HepG2 (cell line): Measurements from ENCODE around the gene ARAP1. TPM values are rescaled to one million over a fixed set of nuclear protein-coding genes. Genes with fewer than 3 reads are reported as not detected.
A peak's percentile ranks its signal among the peaks of the same experiment; 100 is the strongest.

Experiments used
- ARID5B ChIP-seq: IDR thresholded peaks from 2 replicates; pipeline ENCODE4 v1.4.0; 2020; ENCODE audit warnings: mild to moderate bottlenecking, missing genetic modification reagents
- ATAD3A ChIP-seq: sonication (generic); formaldehyde crosslinking; IDR thresholded peaks from 2 replicates; pipeline ENCODE4 v1.4.0; 2020; ENCODE audit warnings: missing genetic modification reagents
- CC2D1A ChIP-seq: sonication (generic); formaldehyde crosslinking; IDR thresholded peaks from 2 replicates; pipeline ENCODE4 v1.8.1; 2023; ENCODE audit warnings: mild to moderate bottlenecking, missing genetic modification reagents
- FOXC1 ChIP-seq: sonication (generic); formaldehyde crosslinking; IDR thresholded peaks from 2 replicates; pipeline ENCODE4 v1.8.0; 2022; ENCODE audit warnings: mild to moderate bottlenecking, missing genetic modification reagents, borderline replicate concordance
- GPBP1L1 ChIP-seq: sonication (generic); formaldehyde crosslinking; IDR thresholded peaks from 2 replicates; pipeline ENCODE4 v1.5.0; 2020; ENCODE audit warnings: mild to moderate bottlenecking, missing genetic modification reagents
- NR2F2 ChIP-seq: IDR thresholded peaks from 2 replicates; pipeline ENCODE4 v1.6.1; 2012; ENCODE audit warnings: low read depth, inconsistent platforms, borderline replicate concordance
- TBP ChIP-seq: sonication (generic); formaldehyde crosslinking; IDR thresholded peaks from 2 replicates; pipeline ENCODE4 v1.5.0; 2020; ENCODE audit warnings: missing genetic modification reagents
- ZBTB20 ChIP-seq: sonication (generic); formaldehyde crosslinking; IDR thresholded peaks from 2 replicates; pipeline ENCODE4 v1.8.1; 2023; ENCODE audit warnings: missing genetic modification reagents, low read depth, mild to moderate bottlenecking, borderline replicate concordance
- ZBTB33 ChIP-seq: sonication (generic); formaldehyde crosslinking; IDR thresholded peaks from 2 replicates; pipeline ENCODE4 v1.4.0; 2020; ENCODE audit warnings: missing genetic modification reagents
- ZNF3 ChIP-seq: IDR thresholded peaks from 2 replicates; pipeline ENCODE4 v1.7.0; 2017; ENCODE audit warnings: inconsistent platforms
- ZNF331 ChIP-seq: sonication (generic); formaldehyde crosslinking; IDR thresholded peaks from 2 replicates; pipeline ENCODE4 v1.4.0; 2020; ENCODE audit warnings: missing genetic modification reagents
- ZNF362 ChIP-seq: sonication (generic); formaldehyde crosslinking; IDR thresholded peaks from 2 replicates; pipeline ENCODE4 v1.4.0; 2020; ENCODE audit warnings: missing genetic modification reagents, mild to moderate bottlenecking, borderline replicate concordance
- ZNF589 ChIP-seq: sonication (generic); formaldehyde crosslinking; conservative IDR thresholded peaks from 2 replicates; pipeline ENCODE4 v1.8.0; 2022; ENCODE audit warnings: mild to moderate bottlenecking, moderate library complexity, missing genetic modification reagents
- polyA plus RNA-seq, 8 experiments: library from polyadenylated mRNA; depleted of rRNA in 3 of 8; stranded (reverse) in 7 of 8; unstranded in 1 of 8; fragments of >200 nt; fragmentation: Illumina TruSeq in 4 of 8; extraction: Trizol in 4 of 8; gene quantifications; 2 replicates each; pipeline versions ENCODE4 v1.2.1 to v1.2.3, GENCODE V29; 2011 to 2016; ENCODE audit warnings: low read depth in 4 of 8, missing spikeins in 1 of 8, mixed read lengths in 1 of 8; ENCODE audit not compliant: insufficient read depth in 1 of 8
- total RNA-seq, 5 experiments: library from RNA; depleted of rRNA; stranded (reverse); fragments of >200 nt; fragmentation: Illumina TruSeq; extraction: Trizol; gene quantifications; 2 replicates each; pipeline ENCODE4 v1.2.3, GENCODE V29; 2016; ENCODE audit warnings: low read depth in 1 of 5
- TF ChIP-seq, protein P1 (sequence below): sonication (generic); formaldehyde crosslinking; IDR thresholded peaks from 2 replicates; pipeline ENCODE4 v1.8.0; 2022; ENCODE audit warnings: low read depth, missing genetic modification reagents

The ARAP1 gene
- total and polyA plus RNA-seq, 2 of the 13 experiments (the other 11 are each of a cell fraction or from before 2014, with no cell fraction given) = 43.2 to 55.5 TPM

GRCh38 chr11:72793425-72794367, 41.5 kb upstream of the ARAP1 start, which contains the start of gene STARD10 (continued):
- TF ChIP-seq ZNF589 (CRISPR knock-in tag) = no peak
- TF ChIP-seq GPBP1L1 (CRISPR knock-in tag) = no peak
- TF ChIP-seq FOXC1 = no peak
- TF ChIP-seq ATAD3A (CRISPR knock-in tag) = no peak
- no peak; the same call in 1 of the 2 replicates for TF ChIP-seq ARID5B (CRISPR knock-in tag)
- no peak for TF ChIP-seq ZNF3 (CRISPR knock-in tag)
- TF ChIP-seq ZBTB33 (CRISPR knock-in tag) = no peak
- no peak; the same call in 1 of the 2 replicates for TF ChIP-seq ZNF362
- no peak for TF ChIP-seq ZBTB20
- TF ChIP-seq ZNF331 = 0 out of 2 replicates have a peak, but pooled peaks have one; percentile 9
- no peak for TF ChIP-seq CC2D1A (CRISPR knock-in tag)
- no peak; the same call in 1 of the 2 replicates for TF ChIP-seq NR2F2
- TF ChIP-seq TBP (CRISPR knock-in tag) = no peak
- TF ChIP-seq, protein P1, sequence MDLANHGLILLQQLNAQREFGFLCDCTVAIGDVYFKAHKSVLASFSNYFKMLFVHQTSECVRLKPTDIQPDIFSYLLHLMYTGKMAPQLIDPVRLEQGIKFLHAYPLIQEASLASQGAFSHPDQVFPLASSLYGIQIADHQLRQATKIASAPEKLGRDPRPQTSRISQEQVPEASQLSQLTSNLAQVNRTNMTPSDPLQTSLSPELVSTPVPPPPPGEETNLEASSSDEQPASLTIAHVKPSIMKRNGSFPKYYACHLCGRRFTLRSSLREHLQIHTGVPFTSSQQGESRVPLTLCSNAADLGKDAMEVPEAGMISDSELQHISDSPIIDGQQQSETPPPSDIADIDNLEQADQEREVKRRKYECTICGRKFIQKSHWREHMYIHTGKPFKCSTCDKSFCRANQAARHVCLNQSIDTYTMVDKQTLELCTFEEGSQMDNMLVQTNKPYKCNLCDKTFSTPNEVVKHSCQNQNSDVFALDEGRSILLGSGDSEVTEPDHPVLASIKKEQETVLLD = no peak
